ENCODE results near the gene MADD. TPM values are rescaled to one million over a fixed set of nuclear protein-coding genes. Genes with fewer than 3 reads are reported as not detected.
"Not testable (repeated sequence)": the region's sequence is repeated elsewhere in the genome, so short reads cannot be mapped to it uniquely, and the experiment has no call there.

MADD gene
- total and polyA plus RNA-seq, 2 experiments from 2014 or later: 9.9 to 17.4 TPM

- in situ Hi-C loops (cut with MboI): no loop called here
- Histone ChIP-seq H3K27me3 (replicated peaks; ENCODE audit: insufficient read depth) (no peaks in the 10 kb centered on the region), H3K4me2 (ENCODE audit: unreplicated experiment) (no peak overlapping the region), H3K36me3 (ENCODE audit: low read depth) (no peaks in the 10 kb centered on the region), H2AFZ (no peak overlapping the region), H4K20me1 (ENCODE audit: insufficient read depth) (no peaks in the 10 kb centered on the region), H3K4me1 (ENCODE audit: insufficient read depth) (no peaks in the 10 kb centered on the region), H3K27ac (no peak overlapping the region), H3K9ac (no peak overlapping the region), H3K4me3 (no peak overlapping the region), H3K79me2 (ENCODE audit: insufficient read depth) (no peaks in the 10 kb centered on the region), H3F3A (ENCODE audit: insufficient read depth) (peaks cover 3% of the 10 kb centered on the region; the same call in 1 of the 2 replicates), H3K9me3 (ENCODE audit: low read depth) (no peaks in the 10 kb centered on the region), H3K9me2 (ENCODE audit: insufficient read depth) (no peaks in the 10 kb centered on the region)
- no peak for TF ChIP-seq EZH2phosphoT487 (IDR thresholded peaks at IDR 0.05; ENCODE audit: insufficient read depth, low read depth)
- no peak for TF ChIP-seq EZH2 (IDR thresholded peaks at IDR 0.05; ENCODE audit: insufficient read depth, poor library complexity, severe bottlenecking)
- no peak for DNase-seq
- 81 to 82% methylated on average over 18 to 20 of the region's 20 CpGs for WGBS, 2 experiments (ENCODE audit: low coverage in 1 of 2, low lambda C conversion rate in 2 of 2, missing lambda C conversion rate in 2 of 2)
Observed at GRCh38 chr11:47332791-47333525, 63.0 kb downstream of the MADD start.

- Histone ChIP-seq H3K4me3 (no peak overlapping the region), H3K4me2 (ENCODE audit: unreplicated experiment) (no peak overlapping the region), H2AFZ (no peak overlapping the region), H3K4me1 (ENCODE audit: insufficient read depth) (no peaks in the 10 kb centered on the region), H3K79me2 (ENCODE audit: insufficient read depth) (no peaks in the 10 kb centered on the region), H3K27ac (no peak overlapping the region), H3K36me3 (ENCODE audit: low read depth) (no peaks in the 10 kb centered on the region), H3K27me3 (replicated peaks; ENCODE audit: insufficient read depth) (no peaks in the 10 kb centered on the region), H3K9me2 (ENCODE audit: insufficient read depth) (no peaks in the 10 kb centered on the region), H3K9ac (no peak overlapping the region), H3F3A (ENCODE audit: insufficient read depth) (peaks cover 3% of the 10 kb centered on the region; the same call in 1 of the 2 replicates), H3K9me3 (ENCODE audit: low read depth) (no peaks in the 10 kb centered on the region), H4K20me1 (ENCODE audit: insufficient read depth) (no peaks in the 10 kb centered on the region)
- in situ Hi-C loops (cut with MboI): no loop called here
- WGBS, 2 experiments (ENCODE audit: low coverage in 1 of 2, low lambda C conversion rate in 2 of 2, missing lambda C conversion rate in 2 of 2): 88 to 93% methylated on average over 12 to 14 of the region's 14 CpGs
- DNase-seq: no peak
- TF ChIP-seq EZH2 (IDR thresholded peaks at IDR 0.05; ENCODE audit: insufficient read depth, poor library complexity, severe bottlenecking) (no peak), EZH2phosphoT487 (IDR thresholded peaks at IDR 0.05; ENCODE audit: insufficient read depth, low read depth) (no peak)
Observed at GRCh38 chr11:47333526-47333845, 63.6 kb downstream of the MADD start.

- Histone ChIP-seq H3K27me3 (replicated peaks; ENCODE audit: insufficient read depth) (no peaks in the 10 kb centered on the region), H3K4me2 (ENCODE audit: unreplicated experiment) (no peak overlapping the region), H3F3A (ENCODE audit: insufficient read depth) (peaks cover 3% of the 10 kb centered on the region; the same call in 1 of the 2 replicates), H3K9me3 (ENCODE audit: low read depth) (no peaks in the 10 kb centered on the region), H3K9ac (no peak overlapping the region), H3K79me2 (ENCODE audit: insufficient read depth) (no peaks in the 10 kb centered on the region), H2AFZ (no peak overlapping the region), H3K4me1 (ENCODE audit: insufficient read depth) (no peaks in the 10 kb centered on the region), H3K27ac (no peak overlapping the region), H4K20me1 (ENCODE audit: insufficient read depth) (no peaks in the 10 kb centered on the region), H3K9me2 (ENCODE audit: insufficient read depth) (no peaks in the 10 kb centered on the region), H3K4me3 (no peak overlapping the region), H3K36me3 (ENCODE audit: low read depth) (no peaks in the 10 kb centered on the region)
- TF ChIP-seq EZH2phosphoT487 (IDR thresholded peaks at IDR 0.05; ENCODE audit: insufficient read depth, low read depth): no peak
- TF ChIP-seq EZH2 (IDR thresholded peaks at IDR 0.05; ENCODE audit: insufficient read depth, poor library complexity, severe bottlenecking): no peak
- WGBS, 2 experiments (ENCODE audit: low coverage in 1 of 2, low lambda C conversion rate in 2 of 2, missing lambda C conversion rate in 2 of 2): 75 to 77% methylated on average over 8 of the region's 8 CpGs
- no peak for DNase-seq
- in situ Hi-C loops (cut with MboI): no loop called here
Observed at GRCh38 chr11:47333886-47334443, 64.0 kb downstream of the MADD start.

GRCh38 chr11:47334699-47335411, 64.9 kb downstream of the MADD start:
- H2AFZ ChIP-seq; H4K20me1 ChIP-seq (ENCODE audit: insufficient read depth); H3K27ac ChIP-seq; H3K4me2 ChIP-seq (ENCODE audit: unreplicated experiment); H3K4me3 ChIP-seq; H3K9ac ChIP-seq; H3K9me3 ChIP-seq (ENCODE audit: low read depth); H3F3A ChIP-seq (ENCODE audit: insufficient read depth); H3K4me1 ChIP-seq (ENCODE audit: insufficient read depth); H3K27me3 ChIP-seq (replicated peaks; ENCODE audit: insufficient read depth); H3K79me2 ChIP-seq (ENCODE audit: insufficient read depth); DNase-seq; H3K9me2 ChIP-seq (ENCODE audit: insufficient read depth); H3K36me3 ChIP-seq (ENCODE audit: low read depth); in situ Hi-C loops (cut with MboI): not testable (repeated sequence)
- 78 to 82% methylated on average over 16 of the region's 16 CpGs for WGBS, 2 experiments (ENCODE audit: low coverage in 1 of 2, low lambda C conversion rate in 2 of 2, missing lambda C conversion rate in 2 of 2)
